ENCODE measurements around the gene SINHCAF. TPM values are rescaled to one million over a fixed set of nuclear protein-coding genes. Genes with fewer than 3 reads are reported as not detected.
A peak's percentile ranks its signal among the peaks of the same experiment; 100 is the strongest.
"Not testable (repeated sequence)": the region's sequence is repeated elsewhere in the genome, so short reads cannot be mapped to it uniquely, and the experiment has no call there.

Gene SINHCAF, protein sequence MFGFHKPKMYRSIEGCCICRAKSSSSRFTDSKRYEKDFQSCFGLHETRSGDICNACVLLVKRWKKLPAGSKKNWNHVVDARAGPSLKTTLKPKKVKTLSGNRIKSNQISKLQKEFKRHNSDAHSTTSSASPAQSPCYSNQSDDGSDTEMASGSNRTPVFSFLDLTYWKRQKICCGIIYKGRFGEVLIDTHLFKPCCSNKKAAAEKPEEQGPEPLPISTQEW
- total RNA-seq = 10 to 100 TPM; 46.8 to 79.2 (median 71.9) TPM
- long read RNA-seq, donor 1, transcript SINHCAF-203 (6 exons, 1,555 nt) = major isoform, 17 of 25 reads
- long read RNA-seq, donor 1, partial matches to known transcripts = 0 of 25 reads
- long read RNA-seq, donor 1, other reads (novel, unspliced or antisense) = 4 of 25 reads
- long read RNA-seq, donor 2, transcript SINHCAF-203 (6 exons, 1,555 nt) = major isoform, 7 of 23 reads
- long read RNA-seq, donor 2, transcript SINHCAF-201 (6 exons, 3,163 nt) = major isoform, 7 of 23 reads
- long read RNA-seq, donor 2, partial matches to known transcripts = 3 of 23 reads
- long read RNA-seq, donor 2, other reads (novel, unspliced or antisense) = 5 of 23 reads

DNA sequence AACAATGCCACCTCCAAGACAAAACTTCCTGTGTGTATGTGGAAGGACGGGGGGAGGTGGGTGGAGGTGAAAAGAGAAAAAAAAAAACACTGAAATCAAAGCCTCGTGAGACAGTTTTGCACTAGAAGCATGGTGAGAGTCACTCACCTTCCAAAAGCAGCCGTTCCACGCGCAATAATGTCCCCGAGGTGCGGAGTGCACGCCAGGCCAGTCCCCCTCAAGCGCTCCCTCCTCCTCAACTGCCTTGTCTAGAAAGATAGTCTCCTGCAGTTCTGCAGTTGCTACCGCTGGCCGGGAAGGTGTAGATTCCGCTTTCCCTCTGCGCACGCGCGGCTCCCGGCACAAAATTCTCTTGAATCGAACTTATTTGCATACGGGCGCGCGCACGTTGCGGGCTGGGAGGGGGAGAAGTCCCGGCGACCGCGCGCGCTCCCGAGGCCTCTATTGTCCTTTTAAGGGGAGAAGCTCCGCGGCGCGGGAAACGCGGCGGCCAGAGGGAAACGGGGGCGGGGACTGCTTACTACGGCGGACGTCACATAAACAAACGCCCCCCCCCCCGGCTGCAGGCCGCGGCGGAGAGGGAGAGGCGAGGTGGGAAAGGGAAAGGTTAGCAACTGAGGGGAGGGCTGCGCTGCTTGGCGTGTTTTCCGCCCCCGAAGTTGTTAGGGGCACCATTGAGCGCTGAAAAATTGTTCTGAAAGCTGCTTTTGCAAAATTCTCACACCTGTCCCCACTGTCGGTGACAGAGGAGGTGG is at the start of gene SINHCAF:
TSS of gene SINHCAF (minus strand) at position 274 of the 755 bp plus-strand sequence. CDS start 27,946 bp downstream, outside the sequence.
- intact Hi-C loops (cut with DNase I, micrococcal nuclease) = no loop called here
- H3K4me3 ChIP-seq = peak within 1 kb of the TSS; percentile 62

DNA sequence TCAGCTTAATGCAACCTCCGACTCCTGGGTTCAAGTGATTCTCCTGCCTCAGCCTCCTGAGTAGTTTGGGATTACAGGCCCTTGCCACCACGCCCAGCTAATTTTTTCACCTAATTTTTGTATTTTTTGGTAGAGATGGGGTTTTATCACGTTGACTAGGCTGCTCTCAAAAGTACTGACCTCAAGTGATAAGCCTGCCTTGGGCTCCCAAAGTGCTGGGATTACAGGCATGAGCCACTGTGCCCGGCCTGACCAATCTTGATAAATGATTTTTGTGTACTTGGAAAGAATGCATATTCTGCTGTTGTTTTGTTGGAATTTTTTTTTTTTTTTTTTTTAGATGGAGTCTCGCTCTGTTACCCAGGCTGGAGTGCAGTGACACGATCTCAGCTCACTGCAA is 49.5 kb upstream of the SINHCAF start:
- intact Hi-C loops (cut with DNase I, micrococcal nuclease); ATAC-seq; H3K36me3 ChIP-seq (ENCODE audit: low read depth); H3K4me3 ChIP-seq; H3K9me3 ChIP-seq; H3K4me1 ChIP-seq (ENCODE audit: low read depth); DNase-seq: not testable (repeated sequence)

More for the DNA sequence above, at the start of gene SINHCAF:
- TF ChIP-seq, protein P1, sequence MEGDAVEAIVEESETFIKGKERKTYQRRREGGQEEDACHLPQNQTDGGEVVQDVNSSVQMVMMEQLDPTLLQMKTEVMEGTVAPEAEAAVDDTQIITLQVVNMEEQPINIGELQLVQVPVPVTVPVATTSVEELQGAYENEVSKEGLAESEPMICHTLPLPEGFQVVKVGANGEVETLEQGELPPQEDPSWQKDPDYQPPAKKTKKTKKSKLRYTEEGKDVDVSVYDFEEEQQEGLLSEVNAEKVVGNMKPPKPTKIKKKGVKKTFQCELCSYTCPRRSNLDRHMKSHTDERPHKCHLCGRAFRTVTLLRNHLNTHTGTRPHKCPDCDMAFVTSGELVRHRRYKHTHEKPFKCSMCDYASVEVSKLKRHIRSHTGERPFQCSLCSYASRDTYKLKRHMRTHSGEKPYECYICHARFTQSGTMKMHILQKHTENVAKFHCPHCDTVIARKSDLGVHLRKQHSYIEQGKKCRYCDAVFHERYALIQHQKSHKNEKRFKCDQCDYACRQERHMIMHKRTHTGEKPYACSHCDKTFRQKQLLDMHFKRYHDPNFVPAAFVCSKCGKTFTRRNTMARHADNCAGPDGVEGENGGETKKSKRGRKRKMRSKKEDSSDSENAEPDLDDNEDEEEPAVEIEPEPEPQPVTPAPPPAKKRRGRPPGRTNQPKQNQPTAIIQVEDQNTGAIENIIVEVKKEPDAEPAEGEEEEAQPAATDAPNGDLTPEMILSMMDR (IDR thresholded peaks at IDR 0.05) = no peak
- Histone ChIP-seq H3K9me3 (no peaks in the 10 kb centered on the region), H3K36me3 (ENCODE audit: low read depth) (no peaks in the 10 kb centered on the region), H3K4me1 (ENCODE audit: low read depth) (peaks cover 5% of the 10 kb centered on the region)
- DNase-seq = peak; percentile 100
- ATAC-seq = peak; percentile 84

DNA sequence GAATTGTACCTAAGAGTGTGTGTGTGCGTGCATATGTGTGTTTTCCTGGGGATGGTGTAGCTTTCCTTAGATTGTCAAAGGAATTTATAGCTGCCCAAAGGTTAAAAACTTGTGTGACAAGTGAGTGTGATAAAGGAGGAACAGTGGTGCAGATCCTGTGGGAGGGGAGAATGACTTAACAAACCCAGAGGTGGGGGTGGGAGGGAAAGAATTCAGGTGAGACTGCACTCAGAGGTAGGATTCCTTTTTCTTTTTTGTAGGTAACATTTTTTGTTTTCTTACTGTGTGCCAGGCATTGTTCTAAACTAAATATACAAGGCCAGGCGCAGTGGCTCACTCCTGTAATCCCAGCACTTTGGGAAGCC is 45.3 kb upstream of the SINHCAF start:
- no peak overlapping the region for H3K4me3 ChIP-seq
- H3K9me3 ChIP-seq = no peaks in the 10 kb centered on the region
- peaks cover 12% of the 10 kb centered on the region for H3K4me1 ChIP-seq (ENCODE audit: low read depth)
- TF ChIP-seq, protein P1 (IDR thresholded peaks at IDR 0.05) = no peak
- DNase-seq (peak in 1 of 3 donors; percentile 57), ATAC-seq (peak; percentile 81)
- intact Hi-C loops (cut with DNase I, micrococcal nuclease) = no loop called here
- no peaks in the 10 kb centered on the region for H3K36me3 ChIP-seq (ENCODE audit: low read depth)

DNA sequence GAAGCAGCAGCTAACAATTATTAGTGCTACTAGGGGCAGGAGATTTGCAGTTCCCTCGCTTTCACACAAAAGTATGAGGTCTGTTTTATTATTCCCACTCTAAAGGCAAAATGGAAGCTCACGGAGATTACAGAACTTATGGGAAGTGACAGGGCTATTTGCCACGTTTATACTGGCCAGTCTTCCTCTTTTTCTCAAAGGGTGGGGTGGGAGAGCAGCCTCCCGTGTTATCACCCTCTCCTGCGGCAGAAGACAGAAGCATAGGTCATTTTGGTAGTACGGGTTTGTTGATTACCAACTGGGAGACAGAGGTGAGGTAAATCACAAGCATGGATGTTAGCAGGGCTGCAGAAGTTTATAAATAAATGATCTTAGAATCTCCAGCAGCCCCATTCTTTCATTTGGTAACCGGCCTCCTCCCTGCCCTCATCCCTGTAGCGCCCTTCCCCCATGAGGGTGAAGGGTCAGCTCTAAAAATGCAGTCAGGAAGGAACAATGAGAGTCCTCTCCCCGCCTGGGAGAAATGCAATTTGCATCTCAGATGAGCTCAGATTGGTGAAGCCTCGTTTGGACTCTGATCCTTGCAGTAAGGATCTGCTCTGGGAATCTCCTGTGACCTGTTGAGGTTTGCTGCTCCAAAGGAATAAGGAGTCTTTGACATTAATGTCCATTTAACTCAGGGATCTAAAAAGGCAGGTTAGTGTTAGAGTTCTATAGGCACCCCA is 44.7 kb upstream of the SINHCAF start:
- peak; percentile 91 for ATAC-seq
- Histone ChIP-seq H3K9me3 (no peaks in the 10 kb centered on the region), H3K36me3 (ENCODE audit: low read depth) (no peaks in the 10 kb centered on the region), H3K4me3 (no peak overlapping the region), H3K4me1 (ENCODE audit: low read depth) (peaks cover 12% of the 10 kb centered on the region)
- TF ChIP-seq, protein P1 (IDR thresholded peaks at IDR 0.05) = no peak
- peak in 2 of 3 donors; percentile 64 to 79 for DNase-seq
- intact Hi-C loops (cut with DNase I, micrococcal nuclease) = no loop called here

DNA sequence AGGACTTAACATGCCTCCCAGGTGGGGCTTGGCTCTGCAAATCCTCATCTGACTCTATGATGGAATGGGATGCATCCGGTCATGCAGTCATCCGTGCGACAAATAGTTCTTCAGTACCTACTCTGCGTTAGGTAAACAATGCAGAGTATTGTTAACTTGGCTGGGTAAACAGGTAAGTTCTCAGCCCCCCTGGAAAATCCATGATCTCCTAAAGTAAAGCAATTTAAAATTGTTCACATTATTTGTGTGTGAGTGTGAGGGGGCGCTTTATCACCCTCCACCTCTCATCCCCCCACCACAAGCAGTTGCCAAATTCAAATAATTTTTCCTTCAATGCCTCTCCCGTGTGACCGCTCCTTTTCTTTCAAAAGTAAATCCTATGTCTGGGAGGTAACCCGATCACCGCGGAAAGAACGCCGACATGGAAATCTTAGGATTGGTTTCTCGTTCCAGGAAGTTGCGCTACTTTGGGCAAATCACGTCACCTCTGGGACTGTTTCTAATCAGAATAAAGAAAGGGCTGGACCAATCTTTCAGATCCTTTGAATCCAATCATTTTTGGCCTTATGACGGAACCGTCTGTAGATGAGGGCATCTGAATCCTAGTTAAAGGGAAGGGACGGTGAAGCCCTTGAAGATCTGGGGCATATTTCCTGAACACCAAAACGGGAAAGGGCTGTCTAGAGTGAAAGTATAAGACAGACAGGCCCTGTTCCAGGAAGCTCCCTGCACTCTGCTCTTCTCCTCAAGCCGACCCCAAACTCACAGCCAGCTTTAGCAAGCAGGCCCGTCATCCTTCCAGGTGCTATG is 44.0 kb upstream of the SINHCAF start:
- ATAC-seq (peak; percentile 63), DNase-seq (peak in 1 of 3 donors; percentile 70)
- intact Hi-C loops (cut with DNase I, micrococcal nuclease) = no loop called here

More for the DNA sequence above, 44.0 kb upstream of the SINHCAF start:
- H3K4me1 ChIP-seq (ENCODE audit: low read depth) = peaks cover 12% of the 10 kb centered on the region
- no peaks in the 10 kb centered on the region for H3K9me3 ChIP-seq
- H3K36me3 ChIP-seq (ENCODE audit: low read depth) = no peaks in the 10 kb centered on the region
- no peak overlapping the region for H3K4me3 ChIP-seq
- TF ChIP-seq, protein P1 (IDR thresholded peaks at IDR 0.05) = no peak
